Measurements from ENCODE around the gene TBC1D25.

The TBC1D25 gene, protein sequence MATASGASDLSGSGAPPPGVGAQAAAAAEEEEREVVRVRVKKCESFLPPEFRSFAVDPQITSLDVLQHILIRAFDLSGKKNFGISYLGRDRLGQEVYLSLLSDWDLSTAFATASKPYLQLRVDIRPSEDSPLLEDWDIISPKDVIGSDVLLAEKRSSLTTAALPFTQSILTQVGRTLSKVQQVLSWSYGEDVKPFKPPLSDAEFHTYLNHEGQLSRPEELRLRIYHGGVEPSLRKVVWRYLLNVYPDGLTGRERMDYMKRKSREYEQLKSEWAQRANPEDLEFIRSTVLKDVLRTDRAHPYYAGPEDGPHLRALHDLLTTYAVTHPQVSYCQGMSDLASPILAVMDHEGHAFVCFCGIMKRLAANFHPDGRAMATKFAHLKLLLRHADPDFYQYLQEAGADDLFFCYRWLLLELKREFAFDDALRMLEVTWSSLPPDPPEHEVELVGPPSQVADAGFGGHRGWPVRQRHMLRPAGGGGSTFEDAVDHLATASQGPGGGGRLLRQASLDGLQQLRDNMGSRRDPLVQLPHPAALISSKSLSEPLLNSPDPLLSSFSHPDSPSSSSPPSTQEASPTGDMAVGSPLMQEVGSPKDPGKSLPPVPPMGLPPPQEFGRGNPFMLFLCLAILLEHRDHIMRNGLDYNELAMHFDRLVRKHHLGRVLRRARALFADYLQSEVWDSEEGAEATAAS

GRCh38 chrX:48539345-48540027, at the start of gene TBC1D25:
TSS of gene TBC1D25 (plus strand) at chrX:48539714. CDS start at chrX:48539798, 84 bp downstream.
- peak; percentile 92 for DNase-seq

- no peak for DNase-seq
Observed at GRCh38 chrX:48489892-48490291, 49.6 kb upstream of the TBC1D25 start.

DNA sequence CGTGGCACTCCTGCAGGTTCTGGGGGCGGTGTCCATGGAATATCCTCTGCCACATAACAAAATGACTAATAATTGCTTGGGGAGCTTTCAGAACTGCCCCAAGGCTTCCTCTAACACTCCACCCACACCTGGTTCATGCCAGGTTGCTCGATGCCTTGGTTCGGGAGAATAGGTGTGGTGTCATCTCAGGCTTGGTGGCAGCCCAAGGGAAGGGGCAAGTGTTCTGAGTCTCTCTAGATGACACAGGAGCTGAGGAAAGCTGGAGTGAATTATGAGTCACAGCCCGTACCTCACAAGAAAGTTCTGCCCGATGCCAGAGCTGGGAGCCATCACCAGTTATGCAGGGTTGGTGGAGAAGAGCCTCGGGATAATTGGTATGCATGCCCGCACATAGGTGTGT, 48.9 kb upstream of the TBC1D25 start:
- DNase-seq: no peak

GRCh38 chrX:48491809-48492208, 47.7 kb upstream of the TBC1D25 start:
- DNase-seq: no peak

DNA sequence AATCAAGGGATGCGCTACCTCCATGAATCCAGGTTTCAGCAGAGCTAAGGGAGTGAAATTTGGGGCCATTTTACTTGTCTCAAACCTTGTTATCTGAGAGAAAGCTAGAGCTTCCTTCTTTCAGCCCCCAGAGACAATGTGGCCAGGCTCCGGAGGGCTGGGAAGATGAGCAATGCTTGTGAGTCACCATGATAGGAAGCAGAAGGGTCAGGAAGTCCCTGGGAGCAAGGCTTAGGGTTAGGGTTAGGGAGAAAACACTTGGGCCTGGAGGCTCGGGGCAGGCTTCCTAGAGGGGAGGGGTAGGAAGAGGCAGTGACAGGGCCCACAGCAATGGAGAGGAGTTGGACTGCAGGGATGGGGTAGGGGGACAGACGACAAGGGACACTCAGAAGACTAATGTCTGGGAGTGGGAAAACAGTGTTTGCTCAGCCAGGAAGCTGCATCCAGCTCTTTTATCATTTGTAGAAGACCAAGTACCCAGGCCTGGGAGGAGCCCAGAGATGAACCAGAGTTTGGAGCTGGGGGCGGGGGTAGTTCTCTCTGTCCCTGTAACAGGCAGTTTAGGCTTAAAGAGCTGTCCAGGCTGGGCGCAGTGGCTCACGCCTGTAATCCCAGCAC, 47.1 kb upstream of the TBC1D25 start:
- no peak for DNase-seq

- no peak for DNase-seq
Observed at GRCh38 chrX:48493890-48494364, 45.6 kb upstream of the TBC1D25 start.

GRCh38 chrX:48496660-48497059, 42.9 kb upstream of the TBC1D25 start:
- DNase-seq: no peak

- no peak for DNase-seq
Observed at GRCh38 chrX:48497871-48498270, 41.6 kb upstream of the TBC1D25 start.

- no peak for DNase-seq
Observed at GRCh38 chrX:48498374-48498809, 41.1 kb upstream of the TBC1D25 start.

GRCh38 chrX:48504261-48504660, 35.3 kb upstream of the TBC1D25 start:
- no peak for DNase-seq

GRCh38 chrX:48505481-48505880, 34.0 kb upstream of the TBC1D25 start:
- no peak for DNase-seq

GRCh38 chrX:48507246-48507645, 32.3 kb upstream of the TBC1D25 start:
- DNase-seq: no peak

- DNase-seq: peak; percentile 67
Observed at GRCh38 chrX:48508400-48509244, 30.9 kb upstream of the TBC1D25 start, which contains the start of gene PORCN. TSS of gene PORCN (plus strand) at chrX:48508992. CDS start at chrX:48509821, 829 bp downstream.

GRCh38 chrX:48509245-48509590, 30.3 kb upstream of the TBC1D25 start:
- no peak for DNase-seq

DNA sequence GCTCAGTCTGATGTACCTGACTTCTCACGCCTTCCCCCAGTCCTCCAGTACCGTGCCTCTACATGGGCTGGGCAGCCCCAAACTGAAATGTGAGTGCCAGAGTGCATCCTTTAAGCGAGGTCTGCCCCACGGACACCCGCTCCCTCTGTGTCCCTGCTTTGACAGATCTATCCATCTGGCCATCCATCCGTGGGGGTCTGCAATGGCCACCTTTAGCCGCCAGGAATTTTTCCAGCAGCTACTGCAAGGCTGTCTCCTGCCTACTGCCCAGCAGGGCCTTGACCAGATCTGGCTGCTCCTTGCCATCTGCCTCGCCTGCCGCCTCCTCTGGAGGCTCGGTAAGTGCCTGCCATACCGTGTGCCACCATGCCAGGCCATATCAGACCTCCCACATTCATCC, 29.9 kb upstream of the TBC1D25 start:
- DNase-seq: no peak

- DNase-seq: no peak
Observed at GRCh38 chrX:48511560-48511959, 28.0 kb upstream of the TBC1D25 start.

DNA sequence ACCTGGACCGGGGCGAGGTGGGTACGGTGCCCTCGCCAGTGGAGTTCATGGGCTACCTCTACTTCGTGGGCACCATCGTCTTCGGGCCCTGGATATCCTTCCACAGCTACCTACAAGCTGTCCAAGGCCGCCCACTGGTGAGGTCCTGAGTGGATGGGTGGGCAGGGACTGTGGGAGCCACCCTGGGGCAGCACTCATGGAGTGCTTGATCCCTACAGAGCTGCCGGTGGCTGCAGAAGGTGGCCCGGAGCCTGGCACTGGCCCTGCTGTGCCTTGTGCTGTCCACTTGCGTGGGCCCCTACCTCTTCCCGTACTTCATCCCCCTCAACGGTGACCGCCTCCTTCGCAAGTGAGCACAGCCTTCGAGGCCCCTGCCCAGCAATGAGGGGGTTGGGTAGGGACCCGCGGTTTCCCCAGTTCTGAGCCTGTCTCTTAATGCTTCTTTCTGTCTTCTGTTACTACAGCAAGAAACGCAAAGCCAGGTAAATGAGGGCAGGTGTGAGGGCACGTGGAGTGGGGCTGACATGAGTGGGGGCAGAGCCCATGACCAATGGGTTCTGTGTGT, 27.1 kb upstream of the TBC1D25 start:
- no peak for DNase-seq

DNA sequence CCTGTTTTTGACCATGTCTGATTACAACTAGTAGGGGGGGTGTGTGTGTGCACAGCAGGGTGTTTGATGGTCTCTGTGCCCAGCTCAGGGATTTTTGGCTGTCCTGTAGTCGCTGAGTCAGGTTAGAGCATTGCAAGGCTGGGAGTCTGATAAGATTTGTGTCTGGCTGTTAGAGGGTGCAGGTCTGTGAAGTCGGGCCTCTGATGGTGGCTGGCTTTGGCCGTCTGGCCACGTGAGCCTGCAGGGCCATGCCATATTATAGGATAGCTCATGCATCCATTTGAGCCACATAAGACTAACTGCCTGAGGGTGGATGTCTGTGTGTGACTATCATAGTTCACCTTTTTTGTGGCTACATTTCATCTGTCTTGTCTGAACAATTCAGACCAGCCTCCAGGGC, 25.8 kb upstream of the TBC1D25 start:
- no peak for DNase-seq

- no peak for DNase-seq
Observed at GRCh38 chrX:48514126-48514806, 25.2 kb upstream of the TBC1D25 start.

DNA sequence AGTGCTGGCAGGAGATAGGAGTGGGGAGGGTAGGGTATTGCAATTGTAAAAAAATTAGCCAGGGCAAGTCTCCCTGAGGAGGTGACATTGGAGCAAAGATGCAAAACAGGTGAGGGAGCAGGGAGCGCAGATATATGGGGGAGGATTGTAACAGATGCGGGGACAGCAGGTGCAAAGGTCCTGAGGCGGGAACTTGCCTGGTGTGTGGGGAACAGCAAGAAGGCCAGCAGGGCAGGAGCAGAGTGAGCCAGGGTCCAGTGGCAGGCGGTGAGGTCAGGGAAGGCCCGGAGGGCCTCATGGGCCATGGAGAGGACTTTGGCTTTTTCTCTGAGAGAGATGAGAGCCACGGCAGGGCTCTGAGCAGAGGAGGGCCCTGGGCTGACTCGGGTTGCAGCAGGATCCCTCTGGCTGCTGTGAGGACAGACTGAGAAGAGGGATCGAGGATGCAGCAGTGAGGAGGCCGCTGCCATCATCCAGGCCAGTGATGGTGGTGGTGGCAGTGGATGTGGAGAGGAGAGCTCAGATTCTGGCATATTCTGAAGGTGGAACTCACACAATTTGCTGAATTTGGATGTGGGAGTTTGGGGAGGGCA, 24.6 kb upstream of the TBC1D25 start:
- DNase-seq: no peak

DNA sequence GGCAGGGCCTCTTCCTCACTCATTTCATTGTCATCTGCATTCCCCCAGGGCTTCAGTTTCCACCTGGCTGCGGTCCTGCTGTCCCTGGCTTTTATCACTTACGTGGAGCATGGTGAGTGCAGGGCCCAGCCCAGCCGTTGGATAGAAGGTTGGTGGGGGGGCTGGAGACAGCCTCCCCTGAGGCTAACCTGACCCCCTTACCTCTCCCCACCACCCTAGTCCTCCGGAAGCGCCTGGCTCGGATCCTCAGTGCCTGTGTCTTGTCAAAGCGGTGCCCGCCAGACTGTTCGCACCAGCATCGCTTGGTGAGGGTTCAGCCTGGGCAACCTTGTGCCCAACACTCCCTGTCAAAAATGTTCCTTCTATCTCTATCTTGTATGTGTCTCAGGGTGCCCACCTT, 23.7 kb upstream of the TBC1D25 start:
- DNase-seq: no peak
